COR-L47 (cell line): Measurements from ENCODE around the gene SNX11.
"Not testable (repeated sequence)": the region's sequence is repeated elsewhere in the genome, so short reads cannot be mapped to it uniquely, and the experiment has no call there.

Experiments
- DNase-seq: peaks from one replicate; lab custom pipeline; 2025; lab: John Stamatoyannopoulos, UW

Gene SNX11

GRCh38 chr17:48107137-48108055 lies at the start of gene SNX11:
SNX11 (plus strand) TSS chr17:48107766; CDS start chr17:48112044, 4,278 bp downstream.
- peak; percentile 84 for DNase-seq

GRCh38 chr17:48058393-48059124 lies 49.0 kb upstream of the SNX11 start:
- DNase-seq: no peak

GRCh38 chr17:48059125-48059668 lies 48.4 kb upstream of the SNX11 start:
- DNase-seq: no peak

GRCh38 chr17:48060249-48060648 lies 47.3 kb upstream of the SNX11 start:
- DNase-seq: no peak

- no peak for DNase-seq
Observed at GRCh38 chr17:48062273-48062672, 45.3 kb upstream of the SNX11 start.

GRCh38 chr17:48064638-48065037 lies 42.9 kb upstream of the SNX11 start:
- DNase-seq: no peak

GRCh38 chr17:48066192-48066591 lies 41.4 kb upstream of the SNX11 start:
- DNase-seq: no peak

GRCh38 chr17:48066656-48067055 lies 40.9 kb upstream of the SNX11 start:
- no peak for DNase-seq

GRCh38 chr17:48067245-48067644 lies 40.3 kb upstream of the SNX11 start:
- DNase-seq: no peak

- DNase-seq: not testable (repeated sequence)
Observed at GRCh38 chr17:48067808-48068207, 39.8 kb upstream of the SNX11 start.

GRCh38 chr17:48068491-48068961 lies 39.0 kb upstream of the SNX11 start:
- DNase-seq: no peak

- no peak for DNase-seq
Observed at GRCh38 chr17:48070195-48070594, 37.4 kb upstream of the SNX11 start.

GRCh38 chr17:48071654-48072053 lies 35.9 kb upstream of the SNX11 start:
- no peak for DNase-seq

- DNase-seq: not testable (repeated sequence)
Observed at GRCh38 chr17:48072811-48073210, 34.8 kb upstream of the SNX11 start.

- DNase-seq: not testable (repeated sequence)
Observed at GRCh38 chr17:48073566-48074094, 33.9 kb upstream of the SNX11 start.

GRCh38 chr17:48074322-48075081 lies 33.1 kb upstream of the SNX11 start:
- peak; percentile 70 for DNase-seq

- not testable (repeated sequence) for DNase-seq
Observed at GRCh38 chr17:48077152-48077551, 30.4 kb upstream of the SNX11 start.

- DNase-seq: no peak
Observed at GRCh38 chr17:48081858-48082257, 25.7 kb upstream of the SNX11 start.

- DNase-seq: no peak
Observed at GRCh38 chr17:48084932-48085331, 22.6 kb upstream of the SNX11 start.

- no peak for DNase-seq
Observed at GRCh38 chr17:48093341-48094045, 14.1 kb upstream of the SNX11 start.

- no peak for DNase-seq
Observed at GRCh38 chr17:48095611-48096010, 12.0 kb upstream of the SNX11 start.
